HepG2 (cell line): ENCODE results near the gene SCYGR8. TPM values are rescaled to one million over a fixed set of nuclear protein-coding genes. Genes with fewer than 3 reads are reported as not detected.

Source experiments
- MTA1 ChIP-seq: sonication (generic); formaldehyde crosslinking; IDR thresholded peaks from 2 replicates; pipeline ENCODE4 v1.4.0; 2020; ENCODE audit warnings: missing genetic modification reagents, mild to moderate bottlenecking, borderline replicate concordance
- NCOA1 ChIP-seq: sonication (generic); formaldehyde crosslinking; IDR thresholded peaks from 2 replicates; pipeline ENCODE4 v1.9.0; 2021; ENCODE audit warnings: missing genetic modification reagents
- NFKBIZ ChIP-seq: IDR thresholded peaks from 2 replicates; pipeline ENCODE4 v1.6.1; 2018; ENCODE audit warnings: missing genetic modification reagents, missing compliant biosample characterization
- NR2C2 ChIP-seq: sonication (generic); formaldehyde crosslinking; IDR thresholded peaks from 2 replicates; pipeline ENCODE4 v1.4.0; 2020; ENCODE audit warnings: missing genetic modification reagents, mild to moderate bottlenecking, moderate library complexity, borderline replicate concordance
- SRY ChIP-seq: sonication (generic); formaldehyde crosslinking; IDR thresholded peaks from 2 replicates; pipeline ENCODE4 v1.8.0; 2022; ENCODE audit warnings: mild to moderate bottlenecking, missing genetic modification reagents
- TBL1XR1 ChIP-seq: fragments of 150-350 bp; IDR thresholded peaks from 2 replicates; pipeline ENCODE4 v1.6.1; 2014; ENCODE audit warnings: borderline replicate concordance, low read length; ENCODE audit not compliant: partially characterized antibody
- ZNF101 ChIP-seq: sonication (generic); formaldehyde crosslinking; IDR thresholded peaks from 2 replicates; pipeline ENCODE4 v1.4.0; 2020; ENCODE audit warnings: mild to moderate bottlenecking, low read depth, missing genetic modification reagents, borderline replicate concordance
- ZNF12 ChIP-seq: sonication (generic); formaldehyde crosslinking; IDR thresholded peaks from 2 replicates; pipeline ENCODE4 v1.5.0; 2020; ENCODE audit warnings: missing genetic modification reagents
- ZNF263 ChIP-seq: sonication (generic); formaldehyde crosslinking; IDR thresholded peaks from 2 replicates; pipeline ENCODE4 v1.4.0; 2020; ENCODE audit warnings: missing genetic modification reagents
- ZNF30 ChIP-seq: sonication (generic); formaldehyde crosslinking; IDR thresholded peaks from 2 replicates; pipeline ENCODE4 v1.5.0; 2020; ENCODE audit warnings: mild to moderate bottlenecking, missing genetic modification reagents
- ZNF431 ChIP-seq: sonication (generic); formaldehyde crosslinking; IDR thresholded peaks from 2 replicates; pipeline ENCODE4 v1.9.0; 2022; ENCODE audit warnings: missing genetic modification reagents, low read depth, mild to moderate bottlenecking, borderline replicate concordance
- ZNF484 ChIP-seq: sonication (generic); formaldehyde crosslinking; IDR thresholded peaks from 2 replicates; pipeline ENCODE4 v1.5.1; 2020; ENCODE audit warnings: mild to moderate bottlenecking, low read depth, missing genetic modification reagents, borderline replicate concordance
- ZNF512 ChIP-seq: sonication (generic); formaldehyde crosslinking; IDR thresholded peaks from 2 replicates; pipeline ENCODE4 v1.4.0; 2020; ENCODE audit warnings: mild to moderate bottlenecking, missing genetic modification reagents
- ZNF562 ChIP-seq: sonication (generic); formaldehyde crosslinking; IDR thresholded peaks from 2 replicates; pipeline ENCODE4 v1.8.0; 2022; ENCODE audit warnings: missing genetic modification reagents, borderline replicate concordance
- ZNF614 ChIP-seq: IDR thresholded peaks from 2 replicates; pipeline ENCODE4 v1.6.1; 2018; ENCODE audit warnings: missing biosample characterization, missing genetic modification reagents, inconsistent platforms, borderline replicate concordance
- ZNF780A ChIP-seq: sonication (generic); formaldehyde crosslinking; IDR thresholded peaks from 2 replicates; pipeline ENCODE4 v1.8.0; 2022; ENCODE audit warnings: mild to moderate bottlenecking, missing genetic modification reagents, moderate library complexity
- ZSCAN25 ChIP-seq: sonication (generic); formaldehyde crosslinking; IDR thresholded peaks from 2 replicates; pipeline ENCODE4 v1.8.0; 2022; ENCODE audit warnings: mild to moderate bottlenecking, missing genetic modification reagents
- polyA plus RNA-seq, 8 experiments: library from polyadenylated mRNA; depleted of rRNA in 3 of 8; stranded (reverse) in 7 of 8; unstranded in 1 of 8; fragments of >200 nt; fragmentation: Illumina TruSeq in 4 of 8; extraction: Trizol in 4 of 8; gene quantifications; 2 replicates each; pipeline versions ENCODE4 v1.2.1 to v1.2.3, GENCODE V29; 2011 to 2016; ENCODE audit warnings: low read depth in 4 of 8, missing spikeins in 1 of 8, mixed read lengths in 1 of 8; ENCODE audit not compliant: insufficient read depth in 1 of 8
- total RNA-seq, 5 experiments: library from RNA; depleted of rRNA; stranded (reverse); fragments of >200 nt; fragmentation: Illumina TruSeq; extraction: Trizol; gene quantifications; 2 replicates each; pipeline ENCODE4 v1.2.3, GENCODE V29; 2016; ENCODE audit warnings: low read depth in 1 of 5
- TF ChIP-seq, protein P1 (sequence below): sonication (generic); formaldehyde crosslinking; IDR thresholded peaks from 2 replicates; pipeline ENCODE4 v1.4.0; 2020; ENCODE audit warnings: missing genetic modification reagents
- TF ChIP-seq, protein P2 (sequence below): sonication (generic); formaldehyde crosslinking; IDR thresholded peaks from 2 replicates; pipeline ENCODE4 v1.8.0; 2022; ENCODE audit warnings: mild to moderate bottlenecking, missing genetic modification reagents, borderline replicate concordance
- TF ChIP-seq, protein P3 (sequence below): sonication (generic); formaldehyde crosslinking; IDR thresholded peaks from 2 replicates; pipeline ENCODE4 v1.4.0; 2020; ENCODE audit warnings: missing genetic modification reagents
- TF ChIP-seq, protein P4 (sequence below): sonication (generic); formaldehyde crosslinking; IDR thresholded peaks from 2 replicates; pipeline ENCODE4 v1.8.0; 2022; ENCODE audit warnings: low read depth, missing genetic modification reagents
- TF ChIP-seq, protein P5 (sequence below): sonication (generic); formaldehyde crosslinking; IDR thresholded peaks from 2 replicates; pipeline ENCODE4 v1.4.0; 2020; ENCODE audit warnings: missing genetic modification reagents

SCYGR8 gene
- total and polyA plus RNA-seq, 2 of the 13 experiments (the other 11 are each of a cell fraction or from before 2014, with no cell fraction given) = not detected

- no peak for TF ChIP-seq ZNF484 (CRISPR knock-in tag)
- no peak for TF ChIP-seq ZNF512 (CRISPR knock-in tag)
- TF ChIP-seq SRY (CRISPR knock-in tag) = no peak
- TF ChIP-seq, protein P1, sequence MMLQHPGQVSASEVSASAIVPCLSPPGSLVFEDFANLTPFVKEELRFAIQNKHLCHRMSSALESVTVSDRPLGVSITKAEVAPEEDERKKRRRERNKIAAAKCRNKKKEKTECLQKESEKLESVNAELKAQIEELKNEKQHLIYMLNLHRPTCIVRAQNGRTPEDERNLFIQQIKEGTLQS (CRISPR knock-in tag) = no peak
- no peak for TF ChIP-seq MTA1 (CRISPR knock-in tag)
- no peak for TF ChIP-seq ZNF263
- no peak for TF ChIP-seq ZNF101 (CRISPR knock-in tag)
- TF ChIP-seq, protein P2, sequence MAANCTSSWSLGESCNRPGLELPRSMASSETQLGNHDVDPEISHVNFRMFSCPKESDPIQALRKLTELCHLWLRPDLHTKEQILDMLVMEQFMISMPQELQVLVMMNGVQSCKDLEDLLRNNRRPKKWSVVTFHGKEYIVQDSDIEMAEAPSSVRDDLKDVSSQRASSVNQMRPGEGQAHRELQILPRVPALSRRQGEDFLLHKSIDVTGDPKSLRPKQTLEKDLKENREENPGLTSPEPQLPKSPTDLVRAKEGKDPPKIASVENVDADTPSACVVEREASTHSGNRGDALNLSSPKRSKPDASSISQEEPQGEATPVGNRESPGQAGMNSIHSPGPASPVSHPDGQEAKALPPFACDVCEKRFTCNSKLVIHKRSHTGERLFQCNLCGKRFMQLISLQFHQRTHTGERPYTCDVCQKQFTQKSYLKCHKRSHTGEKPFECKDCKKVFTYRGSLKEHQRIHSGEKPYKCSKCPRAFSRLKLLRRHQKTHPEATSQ = no peak
- TF ChIP-seq ZNF431 (CRISPR knock-in tag) = no peak
- no peak for TF ChIP-seq NCOA1 (CRISPR knock-in tag)
- TF ChIP-seq ZSCAN25 (CRISPR knock-in tag) = no peak
- TF ChIP-seq, protein P3, sequence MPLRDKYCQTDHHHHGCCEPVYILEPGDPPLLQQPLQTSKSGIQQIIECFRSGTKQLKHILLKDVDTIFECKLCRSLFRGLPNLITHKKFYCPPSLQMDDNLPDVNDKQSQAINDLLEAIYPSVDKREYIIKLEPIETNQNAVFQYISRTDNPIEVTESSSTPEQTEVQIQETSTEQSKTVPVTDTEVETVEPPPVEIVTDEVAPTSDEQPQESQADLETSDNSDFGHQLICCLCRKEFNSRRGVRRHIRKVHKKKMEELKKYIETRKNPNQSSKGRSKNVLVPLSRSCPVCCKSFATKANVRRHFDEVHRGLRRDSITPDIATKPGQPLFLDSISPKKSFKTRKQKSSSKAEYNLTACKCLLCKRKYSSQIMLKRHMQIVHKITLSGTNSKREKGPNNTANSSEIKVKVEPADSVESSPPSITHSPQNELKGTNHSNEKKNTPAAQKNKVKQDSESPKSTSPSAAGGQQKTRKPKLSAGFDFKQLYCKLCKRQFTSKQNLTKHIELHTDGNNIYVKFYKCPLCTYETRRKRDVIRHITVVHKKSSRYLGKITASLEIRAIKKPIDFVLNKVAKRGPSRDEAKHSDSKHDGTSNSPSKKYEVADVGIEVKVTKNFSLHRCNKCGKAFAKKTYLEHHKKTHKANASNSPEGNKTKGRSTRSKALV = no peak
- TF ChIP-seq ZNF780A (CRISPR knock-in tag) = no peak
- no peak for TF ChIP-seq TBL1XR1
- TF ChIP-seq, protein P4, sequence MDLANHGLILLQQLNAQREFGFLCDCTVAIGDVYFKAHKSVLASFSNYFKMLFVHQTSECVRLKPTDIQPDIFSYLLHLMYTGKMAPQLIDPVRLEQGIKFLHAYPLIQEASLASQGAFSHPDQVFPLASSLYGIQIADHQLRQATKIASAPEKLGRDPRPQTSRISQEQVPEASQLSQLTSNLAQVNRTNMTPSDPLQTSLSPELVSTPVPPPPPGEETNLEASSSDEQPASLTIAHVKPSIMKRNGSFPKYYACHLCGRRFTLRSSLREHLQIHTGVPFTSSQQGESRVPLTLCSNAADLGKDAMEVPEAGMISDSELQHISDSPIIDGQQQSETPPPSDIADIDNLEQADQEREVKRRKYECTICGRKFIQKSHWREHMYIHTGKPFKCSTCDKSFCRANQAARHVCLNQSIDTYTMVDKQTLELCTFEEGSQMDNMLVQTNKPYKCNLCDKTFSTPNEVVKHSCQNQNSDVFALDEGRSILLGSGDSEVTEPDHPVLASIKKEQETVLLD = no peak
- TF ChIP-seq ZNF562 (CRISPR knock-in tag) = no peak
- 0 out of 2 replicates have a peak, but pooled peaks have one; percentile 27 for TF ChIP-seq NFKBIZ
- no peak for TF ChIP-seq NR2C2
- no peak for TF ChIP-seq ZNF30
- no peak for TF ChIP-seq ZNF614
- TF ChIP-seq ZNF12 (CRISPR knock-in tag) = peak; percentile 61; the same call in 1 of the 2 replicates
- TF ChIP-seq, protein P5, sequence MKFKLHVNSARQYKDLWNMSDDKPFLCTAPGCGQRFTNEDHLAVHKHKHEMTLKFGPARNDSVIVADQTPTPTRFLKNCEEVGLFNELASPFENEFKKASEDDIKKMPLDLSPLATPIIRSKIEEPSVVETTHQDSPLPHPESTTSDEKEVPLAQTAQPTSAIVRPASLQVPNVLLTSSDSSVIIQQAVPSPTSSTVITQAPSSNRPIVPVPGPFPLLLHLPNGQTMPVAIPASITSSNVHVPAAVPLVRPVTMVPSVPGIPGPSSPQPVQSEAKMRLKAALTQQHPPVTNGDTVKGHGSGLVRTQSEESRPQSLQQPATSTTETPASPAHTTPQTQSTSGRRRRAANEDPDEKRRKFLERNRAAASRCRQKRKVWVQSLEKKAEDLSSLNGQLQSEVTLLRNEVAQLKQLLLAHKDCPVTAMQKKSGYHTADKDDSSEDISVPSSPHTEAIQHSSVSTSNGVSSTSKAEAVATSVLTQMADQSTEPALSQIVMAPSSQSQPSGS (CRISPR knock-in tag) = no peak
Measured at GRCh38 chr2:227793148-227793712, 47.5 kb downstream of the SCYGR8 start (continued).
